Caco-2 (cell line): Measurements from ENCODE around the gene BTLA. TPM values are rescaled to one million over a fixed set of nuclear protein-coding genes. Genes with fewer than 3 reads are reported as not detected.

ENCODE experiments used
- BruUV-seq: library from RNA; stranded (reverse); fragments of 400-500 nt; replicated peaks from 2 replicates; lab custom pipeline; 2021; lab: Mats Ljungman, UMichigan
- CTCF ChIA-PET: fragments of 300-600 bp; sonication (Branson Sonifier 250); formaldehyde crosslinking; loops from one replicate; lab custom pipeline; 2022; ENCODE audit warnings: antibody characterized with exemption; lab: Charles Lee
- POLR2A ChIA-PET: fragments of 300-600 bp; sonication (Branson Sonifier 250); formaldehyde crosslinking; loops from one replicate; lab custom pipeline; 2022; ENCODE audit warnings: antibody characterized with exemption; lab: Charles Lee
- DNase-seq, 2 experiments: peaks; one replicate each; pipeline versions ENCODE4 v3.0.0 to v3.0.0-alpha.2; 2020 to 2022
- H3K27me3 ChIP-seq: replicated peaks from 2 replicates; pipeline ENCODE4 v1.6.0; 2011; ENCODE audit warnings: low read length; ENCODE audit not compliant: control insufficient read depth, insufficient read depth
- H3K36me3 ChIP-seq: 2 replicates; pipeline ENCODE4 v1.5.1; 2011; ENCODE audit warnings: low read length; ENCODE audit not compliant: control insufficient read depth, insufficient read depth
- H3K4me1 ChIP-seq: fragments of 250-450 bp; sonication (Bioruptor Pico); 2 replicates; pipeline ENCODE4 v1.5.1; 2020; ENCODE audit warnings: mild to moderate bottlenecking
- H3K4me3 ChIP-seq: 2 replicates; pipeline ENCODE4 v1.5.1; 2011; ENCODE audit warnings: low read depth, mild to moderate bottlenecking, control low read depth, low read length
- H3K9me3 ChIP-seq: fragments of 250-450 bp; sonication (Bioruptor Pico); 2 replicates; pipeline ENCODE4 v1.5.1; 2020; ENCODE audit warnings: mild to moderate bottlenecking, moderate library complexity
- H3K27ac Mint-ChIP-seq: one replicate; pipeline ENCODE4 v1.8.0; 2022; ENCODE audit warnings: mixed read lengths; ENCODE audit not compliant: unreplicated experiment
- H3K27me3 Mint-ChIP-seq: one replicate; pipeline ENCODE4 v1.8.0; 2022; ENCODE audit warnings: mixed read lengths; ENCODE audit not compliant: insufficient read depth, unreplicated experiment
- H3K36me3 Mint-ChIP-seq: one replicate; pipeline ENCODE4 v1.8.0; 2022; ENCODE audit warnings: mild to moderate bottlenecking, mixed read lengths; ENCODE audit not compliant: insufficient read depth, unreplicated experiment
- H3K4me1 Mint-ChIP-seq: one replicate; pipeline ENCODE4 v1.8.0; 2022; ENCODE audit warnings: low read depth, mixed read lengths; ENCODE audit not compliant: unreplicated experiment
- H3K4me3 Mint-ChIP-seq: one replicate; pipeline ENCODE4 v1.8.0; 2022; ENCODE audit warnings: mild to moderate bottlenecking, moderate library complexity, mixed read lengths; ENCODE audit not compliant: unreplicated experiment
- H3K9me3 Mint-ChIP-seq: one replicate; pipeline ENCODE4 v1.8.0; 2022; ENCODE audit warnings: mixed read lengths; ENCODE audit not compliant: unreplicated experiment
- intact Hi-C: fragments of 100-400 bp; cut with micrococcal nuclease; formaldehyde crosslinking; loops from one replicate; pipeline ENCODE4 v1.10.0; 2022; ENCODE audit not compliant: unreplicated experiment
- total RNA-seq: library from RNA; stranded (reverse); gene quantifications from 2 replicates; pipeline ENCODE4 v1.2.3, GENCODE V29; 2022
- TF ChIP-seq, protein P1 (sequence below), 2 experiments: fragments of 200-600 bp in 1 of 2; IDR thresholded peaks; 1 replicate in 1 of 2; 2 replicates in 1 of 2; pipeline versions ENCODE4 v1.5.1 to v1.8.0; 2011 to 2022; ENCODE audit warnings: antibody characterized with exemption in 1 of 2, control low read depth in 1 of 2, inconsistent platforms in 1 of 2, low read depth in 1 of 2, low read length in 1 of 2, mild to moderate bottlenecking in 1 of 2, moderate library complexity in 1 of 2; ENCODE audit not compliant: insufficient read depth in 1 of 2, severe bottlenecking in 1 of 2, unreplicated experiment in 1 of 2

The BTLA gene
- total RNA-seq, 1 experiment from 2014 or later: not detected

DNA sequence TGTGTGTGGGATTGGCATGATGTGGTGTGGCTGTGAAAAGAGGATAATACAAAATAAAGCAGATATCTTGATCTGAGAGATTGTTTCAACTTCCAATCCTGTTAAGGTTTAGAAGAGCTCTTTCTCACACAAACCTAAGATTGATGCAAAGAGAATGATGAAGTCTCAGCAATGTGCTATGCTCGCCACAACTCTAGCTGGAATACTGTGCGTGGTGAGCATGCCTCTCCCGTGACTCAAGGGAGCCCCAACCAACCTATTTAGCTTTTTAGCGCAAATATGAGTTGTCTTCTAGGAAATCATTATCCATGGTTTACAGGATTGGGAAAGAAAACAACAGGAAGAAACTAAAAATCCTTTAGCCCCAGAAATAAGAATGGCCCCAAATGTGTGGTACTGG, 28.5 kb downstream of the BTLA start:
- Mint-ChIP-seq H3K27ac (no peak overlapping the region), H3K27me3 (no peaks in the 10 kb centered on the region), H3K4me3 (no peak overlapping the region), H3K9me3 (no peaks in the 10 kb centered on the region), H3K36me3 (no peaks in the 10 kb centered on the region), H3K4me1 (peaks cover 8% of the 10 kb centered on the region)
- BruUV-seq: no TSS peak
- Histone ChIP-seq H3K27me3 (no peaks in the 10 kb centered on the region), H3K4me3 (no peak overlapping the region), H3K36me3 (no peaks in the 10 kb centered on the region), H3K9me3 (no peaks in the 10 kb centered on the region), H3K4me1 (peaks cover 8% of the 10 kb centered on the region; the same call in 1 of the 2 replicates)
- TF ChIP-seq, protein P1, sequence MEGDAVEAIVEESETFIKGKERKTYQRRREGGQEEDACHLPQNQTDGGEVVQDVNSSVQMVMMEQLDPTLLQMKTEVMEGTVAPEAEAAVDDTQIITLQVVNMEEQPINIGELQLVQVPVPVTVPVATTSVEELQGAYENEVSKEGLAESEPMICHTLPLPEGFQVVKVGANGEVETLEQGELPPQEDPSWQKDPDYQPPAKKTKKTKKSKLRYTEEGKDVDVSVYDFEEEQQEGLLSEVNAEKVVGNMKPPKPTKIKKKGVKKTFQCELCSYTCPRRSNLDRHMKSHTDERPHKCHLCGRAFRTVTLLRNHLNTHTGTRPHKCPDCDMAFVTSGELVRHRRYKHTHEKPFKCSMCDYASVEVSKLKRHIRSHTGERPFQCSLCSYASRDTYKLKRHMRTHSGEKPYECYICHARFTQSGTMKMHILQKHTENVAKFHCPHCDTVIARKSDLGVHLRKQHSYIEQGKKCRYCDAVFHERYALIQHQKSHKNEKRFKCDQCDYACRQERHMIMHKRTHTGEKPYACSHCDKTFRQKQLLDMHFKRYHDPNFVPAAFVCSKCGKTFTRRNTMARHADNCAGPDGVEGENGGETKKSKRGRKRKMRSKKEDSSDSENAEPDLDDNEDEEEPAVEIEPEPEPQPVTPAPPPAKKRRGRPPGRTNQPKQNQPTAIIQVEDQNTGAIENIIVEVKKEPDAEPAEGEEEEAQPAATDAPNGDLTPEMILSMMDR (IDR thresholded peaks at IDR 0.05; ENCODE audit: insufficient read depth in 1 of 2, low read depth in 1 of 2, low read length in 1 of 2, severe bottlenecking in 1 of 2, unreplicated experiment in 1 of 2): no peak
- intact Hi-C loops: no loop called here
- POLR2A ChIA-PET: no interaction called here
- DNase-seq: no peak
- CTCF ChIA-PET: no interaction called here

DNA sequence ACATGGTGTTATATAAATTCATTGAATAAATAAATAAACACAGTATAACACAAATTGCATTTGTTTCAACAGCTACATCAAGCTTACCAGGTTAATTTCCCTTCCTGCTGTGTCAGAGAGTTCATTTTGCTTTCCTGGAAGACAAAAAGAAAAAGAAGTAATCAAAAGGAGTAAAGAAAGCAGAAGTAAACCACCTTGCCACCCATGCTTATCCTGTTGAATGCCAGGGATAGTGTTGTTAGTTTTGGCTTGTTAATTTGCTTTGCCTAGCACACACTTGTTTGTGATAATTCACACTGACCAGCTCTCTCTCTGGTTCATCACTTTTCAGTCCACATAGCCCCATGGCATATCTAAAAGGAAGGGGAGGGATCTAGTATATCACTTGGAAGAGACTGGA, 29.6 kb downstream of the BTLA start:
- Histone ChIP-seq H3K9me3 (no peaks in the 10 kb centered on the region), H3K4me1 (peaks cover 8% of the 10 kb centered on the region; the same call in 1 of the 2 replicates), H3K36me3 (no peaks in the 10 kb centered on the region), H3K4me3 (no peak overlapping the region), H3K27me3 (no peaks in the 10 kb centered on the region)
- Mint-ChIP-seq H3K27me3 (no peaks in the 10 kb centered on the region), H3K36me3 (no peaks in the 10 kb centered on the region), H3K9me3 (no peaks in the 10 kb centered on the region), H3K4me1 (peaks cover 2% of the 10 kb centered on the region), H3K4me3 (no peak overlapping the region), H3K27ac (no peak overlapping the region)
- DNase-seq: no peak
- intact Hi-C loops: no loop called here
- BruUV-seq: no TSS peak
- ChIA-PET CTCF (no interaction called here), POLR2A (no interaction called here)
- TF ChIP-seq, protein P1 (IDR thresholded peaks at IDR 0.05; ENCODE audit: insufficient read depth in 1 of 2, low read depth in 1 of 2, low read length in 1 of 2, severe bottlenecking in 1 of 2, unreplicated experiment in 1 of 2): no peak

DNA sequence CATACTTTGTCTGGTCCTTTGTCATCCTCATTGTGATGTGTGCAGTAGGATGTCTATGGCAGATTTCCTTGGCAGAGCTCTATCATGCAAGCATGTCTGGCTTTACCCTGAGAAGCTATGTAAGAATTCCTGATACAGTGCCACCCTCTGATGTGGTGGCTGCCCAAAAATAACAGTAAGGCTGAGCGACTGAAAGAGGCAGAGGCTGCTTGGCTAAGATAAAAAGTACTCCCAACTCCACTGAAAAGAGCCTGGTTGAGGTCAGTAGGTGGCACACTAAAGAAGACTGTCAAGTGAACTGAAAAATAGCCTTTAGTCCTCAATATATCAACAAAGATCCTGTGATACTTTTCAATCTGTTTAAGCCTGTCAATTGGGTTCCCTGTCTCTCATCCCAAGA, 31.7 kb downstream of the BTLA start:
- TF ChIP-seq, protein P1 (IDR thresholded peaks at IDR 0.05; ENCODE audit: insufficient read depth in 1 of 2, low read depth in 1 of 2, low read length in 1 of 2, severe bottlenecking in 1 of 2, unreplicated experiment in 1 of 2): no peak
- Histone ChIP-seq H3K36me3 (no peaks in the 10 kb centered on the region), H3K9me3 (no peaks in the 10 kb centered on the region), H3K27me3 (no peaks in the 10 kb centered on the region), H3K4me3 (no peak overlapping the region), H3K4me1 (no peaks in the 10 kb centered on the region; the same call in 1 of the 2 replicates)
- no peaks in the 10 kb centered on the region for H3K36me3 Mint-ChIP-seq
- POLR2A ChIA-PET: no interaction called here
- no peaks in the 10 kb centered on the region for H3K27me3 Mint-ChIP-seq
- DNase-seq: no peak
- H3K4me3 Mint-ChIP-seq: no peak overlapping the region
- CTCF ChIA-PET: no interaction called here
- BruUV-seq: no TSS peak
- intact Hi-C loops: no loop called here
- H3K4me1 Mint-ChIP-seq: no peaks in the 10 kb centered on the region
- H3K27ac Mint-ChIP-seq: no peak overlapping the region
- no peaks in the 10 kb centered on the region for H3K9me3 Mint-ChIP-seq
